Karpas-422 (cell line): ENCODE data around the gene NPIPA8. TPM values are rescaled to one million over a fixed set of nuclear protein-coding genes. Genes with fewer than 3 reads are reported as not detected.

Source experiments
- small RNA-seq: library from RNA; depleted of rRNA; stranded (forward); fragments of <200 nt; gene quantifications from one replicate; pipeline ENCODE3, GENCODE V24; 2014
- total RNA-seq: library from RNA; depleted of rRNA; stranded (reverse); fragments of >200 nt; shearing (Covaris generic); gene quantifications from 2 replicates; pipeline ENCODE4 v1.2.3, GENCODE V29; 2014; ENCODE audit warnings: low replicate concordance; rRNA removed

The NPIPA8 gene
- total RNA-seq, 1 experiment from 2014 or later, result not detected

Small RNAs within 50 kb of the gene (small RNA-seq; reads per million reads assigned to genes)
- not detected for gene AC126755.6
- gene MIR6511A4, result not detected
- not detected for gene MIR6770-3

Other genes with a start within 250 kb of the NPIPA8 start
- gene NOMO2, start 225.4 kb upstream of the NPIPA8 start, total RNA-seq, result 72.6 and 94.8 TPM in 2 replicates